Fibroblast of the aortic adventitia (primary cell): ENCODE measurements around the gene SMIM7. TPM values are rescaled to one million over a fixed set of nuclear protein-coding genes. Genes with fewer than 3 reads are reported as not detected.
A peak's percentile ranks its signal among the peaks of the same experiment; 100 is the strongest.
"Not testable (repeated sequence)": the region's sequence is repeated elsewhere in the genome, so short reads cannot be mapped to it uniquely, and the experiment has no call there.

ENCODE experiments used
- DNase-seq: peaks from one replicate; pipeline ENCODE4 v3.0.0-alpha.2; 2010; ENCODE audit warnings: low read depth
- H3K4me3 ChIP-seq: 2 replicates; pipeline ENCODE4 v1.5.1; 2011; ENCODE audit warnings: low read depth, mild to moderate bottlenecking, control low read depth, low read length, moderate library complexity
- CTCF ChIP-seq: IDR thresholded peaks from 2 replicates; pipeline ENCODE4 v1.5.1; 2011; ENCODE audit warnings: mild to moderate bottlenecking, low read length, control low read depth, inconsistent platforms; ENCODE audit not compliant: insufficient read depth
- total RNA-seq: library from RNA; depleted of rRNA; stranded (reverse); fragments of >200 nt; gene quantifications from 2 replicates; pipeline ENCODE4 v1.2.3, GENCODE V29; 2012; ENCODE audit warnings: low replicate concordance

SMIM7 gene
- total RNA-seq, 1 donor = 85.2 TPM

DNA sequence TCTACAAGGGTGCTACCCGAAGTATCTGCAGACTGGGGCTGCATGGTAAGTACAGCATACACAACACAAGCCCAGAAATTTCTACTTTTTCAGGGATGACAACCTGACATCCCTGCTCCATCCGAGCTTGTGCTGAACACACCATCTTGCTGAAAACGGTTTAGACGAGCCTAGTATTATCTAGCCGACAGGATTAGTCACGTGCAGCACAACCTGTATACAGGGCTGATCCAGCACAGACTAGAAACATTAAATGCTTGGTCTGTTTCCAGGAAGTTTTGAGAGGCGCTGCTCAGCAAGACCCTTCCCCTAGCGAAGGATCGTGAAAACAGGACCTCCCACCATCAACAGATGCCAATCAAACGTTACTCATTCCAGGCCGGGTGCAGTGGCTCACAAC, 4.2 kb downstream of the SMIM7 start:
- no peak for DNase-seq
- no peak for TF ChIP-seq CTCF
- H3K4me3 ChIP-seq = no peak overlapping the region

- TF ChIP-seq CTCF = no peak
- DNase-seq = no peak
- no peak overlapping the region for H3K4me3 ChIP-seq
These were observed 5.3 kb downstream of the SMIM7 start for GRCh38 chr19:16654627-16655026.

DNA sequence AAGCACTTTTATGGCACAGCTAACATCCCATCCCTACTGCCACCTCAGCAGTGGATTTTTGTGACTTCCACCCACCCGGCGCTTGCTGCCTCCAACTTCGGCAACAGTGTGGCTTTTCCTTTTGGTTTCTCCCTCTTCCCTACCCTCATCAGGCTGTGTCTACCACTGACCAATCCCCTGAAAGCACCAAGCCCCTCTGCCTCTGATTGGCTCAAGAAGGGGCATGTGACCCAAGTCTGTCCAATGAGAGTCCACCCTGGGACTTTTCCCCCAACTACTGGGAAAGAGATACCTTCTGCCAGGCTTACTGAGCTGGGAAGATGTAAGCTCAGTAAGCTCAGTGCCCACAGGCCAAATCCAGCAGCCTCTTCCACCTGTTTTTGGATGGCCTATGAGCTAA, 5.8 kb downstream of the SMIM7 start:
- no peak for DNase-seq
- no peak overlapping the region for H3K4me3 ChIP-seq
- TF ChIP-seq CTCF = no peak

DNA sequence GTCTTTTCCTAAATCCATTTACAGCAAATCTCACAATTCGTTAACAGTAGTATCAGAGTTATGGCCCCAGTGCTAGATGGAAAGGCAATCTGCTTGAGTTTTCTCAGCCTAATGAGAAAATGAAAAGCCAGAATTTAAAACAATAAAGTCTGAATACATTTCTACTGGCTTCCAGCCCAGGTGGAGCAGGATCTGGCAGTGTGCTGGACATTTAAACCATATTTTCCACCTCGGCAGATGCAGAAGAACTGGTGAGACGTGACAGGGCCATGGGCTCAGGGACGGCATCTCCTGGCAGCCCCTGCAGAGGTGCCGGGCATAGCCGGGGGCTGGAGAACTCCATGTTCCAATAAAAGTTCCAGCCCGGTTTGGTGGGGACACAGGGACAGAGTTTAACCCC, 7.1 kb downstream of the SMIM7 start:
- TF ChIP-seq CTCF = no peak
- H3K4me3 ChIP-seq = no peak overlapping the region
- no peak for DNase-seq

GRCh38 chr19:16651421-16652188, 8.3 kb downstream of the SMIM7 start:
- H3K4me3 ChIP-seq, DNase-seq: not testable (repeated sequence)

GRCh38 chr19:16650821-16651220, 9.1 kb downstream of the SMIM7 start:
- no peak for TF ChIP-seq CTCF
- DNase-seq = no peak
- no peak overlapping the region for H3K4me3 ChIP-seq

GRCh38 chr19:16649734-16650133, 10.2 kb downstream of the SMIM7 start:
- no peak overlapping the region for H3K4me3 ChIP-seq
- peak; percentile 26 for DNase-seq
- TF ChIP-seq CTCF = no peak
